Activated CD4-positive, alpha-beta T cell treated with anti-CD3 and anti-CD28 coated beads, Interleukin-2, amount 50 U/mL, for 1 hour (primary cell): ENCODE measurements around the gene KCNJ11.

ENCODE experiments used
- DNase-seq: peaks from one replicate; pipeline ENCODE4 v3.0.0-alpha.2; 2020

Gene KCNJ11

GRCh38 chr11:17353821-17354600 lies 34.4 kb downstream of the KCNJ11 start:
- DNase-seq: no peak

DNA sequence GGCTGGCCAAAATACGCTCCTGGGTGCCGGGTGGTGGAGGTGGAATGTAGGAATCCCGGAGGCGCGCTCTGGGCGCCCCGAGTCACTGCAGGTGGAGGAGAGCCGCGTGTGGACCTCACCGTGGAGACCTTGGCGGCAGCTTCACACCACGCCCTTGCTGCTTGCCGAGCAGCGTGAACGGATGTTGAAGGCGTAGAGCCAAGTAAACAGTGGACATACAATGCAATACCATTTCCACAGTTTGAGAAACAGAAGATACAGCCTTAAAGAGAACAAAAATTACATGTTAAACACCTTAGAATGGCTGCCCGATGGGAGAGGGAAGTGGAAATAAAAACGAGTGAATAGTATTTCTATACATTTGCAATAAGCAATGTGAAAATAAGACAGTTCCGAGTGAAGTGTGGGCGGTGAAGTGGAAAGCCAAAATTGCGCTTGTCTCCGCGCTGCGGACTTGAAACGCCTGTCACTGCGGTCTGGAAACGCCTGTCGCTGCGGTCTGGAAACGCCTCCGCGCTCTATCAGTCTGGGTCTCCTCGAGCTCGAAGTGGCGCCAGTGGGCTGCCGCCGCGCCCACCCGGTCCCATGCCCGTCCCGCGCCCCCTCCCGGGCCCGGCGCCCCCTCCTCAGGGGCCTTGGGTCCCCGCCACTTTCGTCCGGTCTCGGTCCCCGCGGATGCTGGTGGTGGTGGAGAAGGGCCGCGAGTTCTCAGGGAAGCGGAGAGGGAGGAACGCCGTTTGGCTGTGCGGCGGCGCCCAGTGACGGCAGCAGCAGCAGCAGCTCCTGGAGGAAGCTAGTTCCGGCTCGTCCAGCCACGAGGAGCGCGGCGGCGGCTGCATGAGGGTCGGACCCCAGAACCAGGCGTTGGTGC lies 35.3 kb downstream of the KCNJ11 start:
- peak; percentile 49 for DNase-seq

GRCh38 chr11:17351510-17352176 lies 36.8 kb downstream of the KCNJ11 start, which contains the start of gene NCR3LG1:
TSS of gene NCR3LG1 (plus strand) at chr11:17351800. CDS start at chr11:17351970, 170 bp downstream.
- DNase-seq: peak; percentile 51

DNA sequence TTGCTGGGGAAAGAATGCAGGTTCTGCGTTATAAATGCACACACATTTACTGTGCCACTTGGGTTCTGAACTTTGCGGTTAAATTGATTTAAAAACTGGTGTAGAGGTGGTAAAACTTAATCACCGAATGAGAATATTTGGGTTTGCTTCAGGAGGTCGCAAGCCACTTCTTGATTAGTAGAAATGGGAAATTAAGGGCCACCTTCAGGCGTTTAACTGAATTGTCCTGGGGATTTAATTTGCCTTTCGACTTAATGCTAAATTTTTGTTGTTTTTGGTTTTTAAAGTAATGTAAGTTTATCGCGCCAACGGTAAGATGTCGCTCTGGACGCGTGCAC lies 37.3 kb downstream of the KCNJ11 start:
- DNase-seq: no peak

DNA sequence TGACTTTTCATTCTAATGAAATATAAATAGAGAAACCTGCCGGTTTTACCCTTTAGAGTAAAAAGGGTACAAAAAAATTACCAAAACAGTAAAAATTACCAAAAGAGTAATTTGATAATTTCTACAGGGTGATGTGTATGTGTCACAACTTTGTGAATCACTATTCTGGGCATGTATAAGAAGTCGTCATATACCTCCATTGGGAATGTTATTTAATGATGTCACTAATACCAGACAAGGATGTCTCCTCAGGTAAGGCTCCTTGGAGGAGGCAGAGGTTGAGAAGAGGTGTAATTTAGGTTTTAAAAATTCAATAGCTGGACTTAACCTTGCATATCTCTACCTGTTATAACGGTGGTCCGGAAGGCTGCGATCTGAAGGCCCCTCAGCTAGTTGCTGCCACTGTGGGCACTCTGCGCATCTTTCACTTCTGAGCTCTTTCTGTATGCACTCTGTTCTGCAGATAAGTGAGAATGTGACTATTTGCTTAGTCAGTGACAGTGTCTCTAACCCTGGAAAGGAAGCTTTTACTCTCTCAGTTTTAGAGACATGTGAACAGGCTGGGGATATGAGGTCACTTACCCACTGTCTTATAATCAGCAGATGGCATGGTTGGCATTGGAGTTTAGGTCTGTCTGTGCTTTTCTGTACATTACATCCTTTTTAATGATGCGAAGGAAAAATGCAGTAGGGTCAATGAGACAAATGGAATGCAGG lies 37.8 kb downstream of the KCNJ11 start:
- DNase-seq: no peak

DNA sequence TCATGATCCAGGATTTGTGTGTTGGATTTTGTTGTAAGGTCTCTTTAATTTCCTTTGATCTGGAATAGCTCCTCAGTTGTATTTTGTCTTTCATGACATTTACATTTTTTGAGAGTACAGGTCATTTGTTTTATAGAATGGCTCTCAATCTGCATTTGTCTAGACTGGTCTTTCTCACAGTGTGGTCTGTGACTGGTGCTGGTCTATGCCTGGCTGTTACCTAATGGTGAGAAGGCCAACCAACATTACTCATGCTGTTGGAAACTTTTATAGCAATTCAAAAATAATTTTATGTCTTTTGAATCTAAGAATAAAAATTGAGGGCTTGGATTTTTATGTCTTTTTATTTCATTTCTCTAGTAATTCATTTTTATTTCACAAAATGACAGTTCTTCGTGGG lies 40.8 kb downstream of the KCNJ11 start:
- DNase-seq: no peak

DNA sequence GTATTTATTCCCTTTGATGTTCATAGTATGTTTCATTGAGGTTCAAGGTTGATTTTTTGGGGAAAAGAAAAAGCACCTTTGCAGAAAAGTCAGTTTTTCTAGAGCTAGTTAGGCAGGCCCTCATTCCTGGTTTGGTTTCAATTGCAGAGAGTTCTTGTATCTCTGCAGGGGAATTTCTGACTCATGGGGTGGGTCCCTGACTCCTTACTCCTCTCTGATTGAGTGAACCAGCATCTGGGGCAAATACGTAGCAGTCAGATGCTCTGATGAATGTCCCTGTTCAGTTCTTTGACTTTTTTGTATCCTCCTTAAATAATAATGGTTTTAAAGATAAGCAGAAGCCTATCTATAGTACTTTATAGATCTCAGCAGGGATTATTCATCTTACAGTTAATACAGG lies 44.6 kb downstream of the KCNJ11 start:
- DNase-seq: no peak

DNA sequence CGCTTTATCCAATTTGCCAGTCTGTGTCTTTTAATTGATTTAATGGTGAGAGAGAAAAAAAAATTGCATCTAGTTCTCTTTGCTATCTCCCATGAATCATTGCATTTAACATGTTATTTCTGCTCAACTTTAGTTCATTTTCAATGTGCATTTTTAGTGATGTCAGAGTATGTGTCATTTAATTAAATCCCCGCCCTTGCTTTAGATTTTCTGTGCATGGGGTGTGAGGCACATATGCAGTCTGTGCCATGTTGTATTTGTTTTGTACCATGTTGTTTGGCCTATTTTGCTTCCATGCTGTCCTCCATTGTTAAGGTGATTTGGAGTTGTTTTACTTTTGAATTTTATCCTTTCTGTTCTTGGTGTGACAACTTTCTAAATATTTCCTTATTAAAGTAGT lies 45.2 kb downstream of the KCNJ11 start:
- no peak for DNase-seq
